Measurements from ENCODE around the gene IKZF2. TPM values are rescaled to one million over a fixed set of nuclear protein-coding genes. Genes with fewer than 3 reads are reported as not detected.

IKZF2 gene
- total RNA-seq, 2 experiments from 2014 or later, result 20.0 to 45.1 TPM

- no peak overlapping the region for H3K4me2 ChIP-seq (ENCODE audit: low read length)
- CTCF ChIA-PET (ENCODE audit: unreplicated experiment), result interaction anchor here (0.6 to 1.1 kb wide), 2 partner anchors 12 to 91 kb away, joined by 3 to 9 read pairs; no protein-coding TSS in a partner anchor
- H4K20me1 ChIP-seq (ENCODE audit: insufficient read depth, low read length), result no peaks in the 10 kb centered on the region
- no peaks in the 10 kb centered on the region for H3K4me1 ChIP-seq (ENCODE audit: insufficient read depth, low read length, poor library complexity, severe bottlenecking)
- no TSS peak for BruUV-seq (replicated peaks)
- no peaks in the 10 kb centered on the region for H3K36me3 ChIP-seq (ENCODE audit: insufficient read depth, low read length)
- H3K79me2 ChIP-seq (ENCODE audit: insufficient read depth, low read depth, low read length), result no peaks in the 10 kb centered on the region
- POLR2A ChIA-PET, result interaction anchor here (0.6 to 3.2 kb wide), 8 partner anchors 10 to 1834 kb away, joined by 3 to 24 read pairs (median 6); no protein-coding TSS in a partner anchor
- no peaks in the 10 kb centered on the region for H3K9me3 ChIP-seq (ENCODE audit: low read length)
- 0 out of 2 replicates have a peak, but pooled peaks cover 4% of the 10 kb centered on the region for H3K9me2 ChIP-seq (ENCODE audit: insufficient read depth, low read length)
- TF ChIP-seq EZH2phosphoT487 (IDR thresholded peaks at IDR 0.05; ENCODE audit: borderline replicate concordance, low read depth, low read length) (no peak), CTCF (conservative IDR thresholded peaks at IDR 0.05; ENCODE audit: low read length) (no peak)
- H3K27ac ChIP-seq (ENCODE audit: low read depth, low read length, poor library complexity, severe bottlenecking), result no peak overlapping the region
- intact Hi-C loops (cut with micrococcal nuclease; ENCODE audit: unreplicated experiment), result no loop called here
- DNase-seq (ENCODE audit: low spot score), result no peak
- H3K4me3 ChIP-seq (ENCODE audit: low read depth, low read length, poor library complexity, severe bottlenecking), result no peak overlapping the region
- H2AFZ ChIP-seq (ENCODE audit: low read length), result no peak overlapping the region
Measured at GRCh38 chr2:212979046-212979612, 172.3 kb downstream of the IKZF2 start.

GRCh38 chr2:212977152-212977551 lies 174.3 kb downstream of the IKZF2 start:
- POLR2A ChIA-PET, result interaction anchor here (0.6 to 1.0 kb wide), 5 partner anchors 11 to 1483 kb away, joined by 3 to 6 read pairs (median 3); no protein-coding TSS in a partner anchor
- no TSS peak for BruUV-seq (replicated peaks)

More at GRCh38 chr2:212977152-212977551, 174.3 kb downstream of the IKZF2 start:
- no peaks in the 10 kb centered on the region for H3K36me3 ChIP-seq (ENCODE audit: insufficient read depth, low read length)
- no peak overlapping the region for H3K4me3 ChIP-seq (ENCODE audit: low read depth, low read length, poor library complexity, severe bottlenecking)
- no peak overlapping the region for H2AFZ ChIP-seq (ENCODE audit: low read length)
- CTCF ChIA-PET (ENCODE audit: unreplicated experiment), result no interaction called here
- H3K79me2 ChIP-seq (ENCODE audit: insufficient read depth, low read depth, low read length), result no peaks in the 10 kb centered on the region
- intact Hi-C loops (cut with micrococcal nuclease; ENCODE audit: unreplicated experiment), result no loop called here
- no peak for DNase-seq (ENCODE audit: low spot score)
- no peak overlapping the region for H3K27ac ChIP-seq (ENCODE audit: low read depth, low read length, poor library complexity, severe bottlenecking)
- H3K4me2 ChIP-seq (ENCODE audit: low read length), result no peak overlapping the region
- no peaks in the 10 kb centered on the region for H3K4me1 ChIP-seq (ENCODE audit: insufficient read depth, low read length, poor library complexity, severe bottlenecking)
- H3K9me3 ChIP-seq (ENCODE audit: low read length), result no peaks in the 10 kb centered on the region
- no peaks in the 10 kb centered on the region for H3K9me2 ChIP-seq (ENCODE audit: insufficient read depth, low read length)
- no peak for TF ChIP-seq CTCF (conservative IDR thresholded peaks at IDR 0.05; ENCODE audit: low read length)
- TF ChIP-seq EZH2phosphoT487 (IDR thresholded peaks at IDR 0.05; ENCODE audit: borderline replicate concordance, low read depth, low read length), result no peak
- no peaks in the 10 kb centered on the region for H4K20me1 ChIP-seq (ENCODE audit: insufficient read depth, low read length)

All from OCI-LY7 (cell line).